Measurements from ENCODE around the gene NEDD9. TPM values are rescaled to one million over a fixed set of nuclear protein-coding genes. Genes with fewer than 3 reads are reported as not detected.

Gene NEDD9
- total RNA-seq, 1 experiment from 2014 or later: 10.6 TPM

DNA sequence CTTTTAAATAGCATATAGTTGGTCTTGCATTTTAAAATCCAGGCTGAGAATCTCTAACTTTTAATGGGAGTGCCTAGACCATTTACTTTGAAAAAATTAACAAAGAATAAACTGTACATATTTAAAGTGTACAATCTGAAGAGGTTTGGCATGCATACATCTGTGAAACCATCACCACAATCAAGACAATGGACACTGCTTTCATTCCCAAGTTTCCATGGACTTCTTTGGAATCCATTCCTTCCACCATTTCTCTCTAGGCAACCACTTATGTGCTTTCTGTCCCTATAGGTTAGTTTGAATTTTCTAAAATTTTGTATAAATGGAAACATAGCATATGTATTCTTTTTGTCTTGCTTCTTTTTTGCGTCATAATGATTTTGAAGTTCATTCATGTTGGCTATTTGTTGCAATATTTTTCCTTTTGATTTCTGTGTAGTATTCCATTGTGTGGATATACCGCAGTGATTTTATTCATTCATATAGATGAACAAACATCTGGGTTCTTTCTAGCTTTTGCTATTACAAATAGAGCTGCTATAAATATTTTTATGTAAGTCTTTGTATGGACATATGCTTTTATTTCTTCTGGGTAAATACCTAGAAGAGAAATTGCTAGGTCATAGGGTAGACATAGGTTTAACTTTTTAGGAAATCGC, 50.9 kb downstream of the NEDD9 start:
- DNase-seq (ENCODE audit: low read depth): no peak

- DNase-seq (ENCODE audit: low read depth): peak; percentile 57
Observed at GRCh38 chr6:11179419-11180202, 52.9 kb downstream of the NEDD9 start.

GRCh38 chr6:11179088-11179418, 53.4 kb downstream of the NEDD9 start:
- DNase-seq (ENCODE audit: low read depth): no peak

- no peak for DNase-seq (ENCODE audit: low read depth)
Observed at GRCh38 chr6:11177271-11177670, 55.2 kb downstream of the NEDD9 start.

DNA sequence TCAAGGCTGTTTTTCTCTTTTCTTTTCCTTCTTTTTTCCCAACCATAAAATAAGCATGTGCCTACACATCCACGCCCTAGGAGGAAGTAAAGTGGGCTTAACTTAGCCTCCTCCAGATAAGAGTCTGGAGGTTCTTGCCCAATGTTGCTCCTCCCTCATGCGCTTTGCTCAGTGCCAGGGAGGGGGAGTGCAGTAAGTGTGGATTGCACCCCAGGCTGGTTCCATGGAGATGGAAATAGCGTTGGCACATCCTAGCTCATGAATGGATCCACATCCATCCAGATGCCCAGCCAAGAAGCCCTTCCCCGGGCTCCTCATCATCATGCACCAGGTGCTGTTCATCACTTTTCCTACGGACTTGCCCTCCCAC, 58.2 kb downstream of the NEDD9 start:
- DNase-seq (ENCODE audit: low read depth): no peak

- DNase-seq (ENCODE audit: low read depth): peak; percentile 46
Observed at GRCh38 chr6:11172501-11173327, 59.8 kb downstream of the NEDD9 start.

DNA sequence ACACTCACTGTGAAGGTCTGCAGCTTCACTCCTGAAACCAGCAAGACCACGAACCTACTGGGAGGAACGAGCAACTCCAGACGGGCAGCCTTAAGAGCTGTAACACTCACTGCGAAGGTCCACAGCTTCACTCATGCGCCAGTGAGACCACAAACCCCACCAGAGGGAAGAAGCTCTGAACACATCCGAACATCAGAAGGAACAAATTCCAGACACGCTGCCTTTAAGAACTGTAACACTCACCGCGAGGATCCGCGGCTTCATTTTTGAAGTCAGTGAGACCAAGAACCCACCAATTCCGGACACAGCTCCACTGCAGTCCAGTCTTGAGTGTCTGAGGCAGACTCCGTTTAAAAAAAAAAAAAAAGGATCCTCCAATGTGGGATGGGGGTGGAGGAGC, 60.5 kb downstream of the NEDD9 start:
- no peak for DNase-seq (ENCODE audit: low read depth)

DNA sequence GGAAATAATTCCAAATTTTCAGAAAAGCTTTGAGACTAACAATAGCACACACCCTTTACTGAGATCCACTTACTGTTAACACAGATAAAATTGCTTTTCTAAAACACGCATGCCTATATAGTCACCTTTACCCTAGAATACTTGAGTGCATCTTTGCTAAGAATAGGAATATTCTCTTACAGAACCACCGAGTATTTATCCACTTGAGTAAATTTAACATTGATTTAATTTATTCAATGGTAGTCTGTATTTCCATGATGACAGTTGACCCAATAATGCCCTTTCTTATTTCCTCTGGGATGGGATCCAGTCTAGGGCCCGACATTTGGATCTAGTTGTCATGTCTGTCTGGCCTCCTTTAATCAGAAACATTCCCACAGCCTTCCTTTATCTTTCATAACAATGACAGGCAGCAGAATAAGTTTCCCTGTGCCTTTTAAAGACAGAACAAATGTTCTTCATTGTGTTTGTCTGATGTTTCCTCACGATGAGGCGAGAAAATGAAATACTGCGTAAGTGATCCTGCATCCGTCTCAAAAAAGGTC, 64.3 kb downstream of the NEDD9 start:
- no peak for DNase-seq (ENCODE audit: low read depth)

GRCh38 chr6:11166948-11167347, 65.5 kb downstream of the NEDD9 start:
- DNase-seq (ENCODE audit: low read depth): no peak

DNA sequence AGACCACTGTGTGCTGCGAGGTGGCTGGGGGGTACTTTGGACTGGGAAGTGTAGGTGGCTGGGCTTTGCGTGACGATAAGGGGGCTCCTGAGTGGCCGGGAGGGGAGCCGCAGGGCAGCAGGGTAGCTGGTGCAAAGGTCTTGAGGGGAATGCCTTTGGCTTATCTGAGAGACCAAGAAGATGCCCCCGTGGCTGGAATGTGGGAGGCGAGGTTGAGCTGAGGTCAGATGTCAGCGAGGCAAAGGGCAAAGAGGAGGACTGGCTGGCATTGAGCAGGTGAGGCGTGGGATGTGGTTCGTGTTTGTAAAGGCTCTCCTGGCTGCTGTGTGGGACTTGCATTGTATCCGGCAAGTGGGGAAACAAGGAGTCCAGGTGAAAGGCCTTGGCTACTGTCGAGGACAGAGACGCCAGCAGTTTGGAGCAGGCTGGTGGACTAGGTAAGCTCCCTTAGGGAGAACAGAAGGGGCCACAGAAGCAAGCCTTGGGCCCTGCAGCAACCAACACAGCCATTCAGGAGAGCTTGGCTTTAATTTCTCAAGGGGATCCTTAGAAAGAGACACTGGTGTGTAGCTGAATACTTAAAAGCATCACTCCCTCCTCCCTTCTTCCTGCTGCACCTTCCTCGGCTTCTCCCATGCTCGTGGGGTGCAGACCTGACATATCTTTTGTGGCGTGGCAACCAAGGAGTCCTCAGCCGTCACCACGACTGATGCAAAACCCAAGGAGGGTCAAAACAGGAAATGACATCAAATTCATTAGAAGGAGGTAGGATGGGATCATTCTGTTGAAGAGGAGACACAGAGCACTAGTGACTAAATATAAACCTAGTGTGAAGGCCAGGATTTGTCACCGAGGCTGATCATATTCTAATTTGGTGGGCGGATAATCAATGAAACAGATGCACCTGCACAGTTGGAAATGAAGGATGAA, 67.5 kb downstream of the NEDD9 start:
- no peak for DNase-seq (ENCODE audit: low read depth)

GRCh38 chr6:11163932-11164331, 68.5 kb downstream of the NEDD9 start:
- DNase-seq (ENCODE audit: low read depth): no peak

GRCh38 chr6:11162262-11162661, 70.2 kb downstream of the NEDD9 start:
- DNase-seq (ENCODE audit: low read depth): no peak

DNA sequence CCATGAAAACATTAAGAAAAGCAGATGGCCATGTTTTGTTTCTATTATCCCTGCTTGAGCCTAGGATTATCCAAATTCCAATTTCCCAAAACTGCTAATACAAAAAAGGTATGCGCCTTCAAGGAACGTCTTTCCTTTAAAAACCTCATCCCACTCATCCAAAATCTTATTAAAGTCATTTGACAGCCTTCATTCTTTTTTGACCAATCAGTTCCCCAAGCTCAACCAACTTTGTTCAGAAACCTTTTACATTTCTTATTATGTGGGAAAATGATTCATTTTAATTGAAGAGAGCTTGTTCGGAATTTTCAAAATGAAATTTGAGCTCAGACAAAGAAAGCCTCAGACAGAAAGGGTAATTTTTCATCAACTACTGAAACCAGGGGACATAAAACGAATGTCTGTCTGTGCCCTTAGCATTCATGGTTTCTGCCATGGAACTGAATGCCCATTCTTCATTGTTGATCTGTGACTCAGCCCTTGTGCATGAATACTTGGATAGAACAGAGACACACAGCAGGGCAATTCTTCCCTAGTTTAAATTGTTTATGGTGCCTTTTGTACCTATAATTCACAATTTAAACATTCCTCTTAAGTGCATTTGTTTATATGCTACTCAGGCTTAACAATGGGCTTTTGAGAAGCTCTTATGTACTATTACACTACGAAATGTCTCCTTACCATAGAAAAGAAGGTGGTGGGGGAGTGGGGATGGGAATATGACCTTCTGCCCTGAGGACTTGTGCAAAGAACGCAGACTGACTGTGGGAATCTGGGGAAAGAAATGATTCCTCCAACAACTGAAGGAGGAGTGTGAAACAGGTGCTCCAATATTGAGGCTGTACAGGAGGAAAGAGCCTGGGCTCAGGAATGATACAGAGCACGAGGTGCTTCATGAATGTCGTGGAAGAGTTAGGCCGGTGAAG, 71.2 kb downstream of the NEDD9 start:
- DNase-seq (ENCODE audit: low read depth): peak; percentile 59

DNA sequence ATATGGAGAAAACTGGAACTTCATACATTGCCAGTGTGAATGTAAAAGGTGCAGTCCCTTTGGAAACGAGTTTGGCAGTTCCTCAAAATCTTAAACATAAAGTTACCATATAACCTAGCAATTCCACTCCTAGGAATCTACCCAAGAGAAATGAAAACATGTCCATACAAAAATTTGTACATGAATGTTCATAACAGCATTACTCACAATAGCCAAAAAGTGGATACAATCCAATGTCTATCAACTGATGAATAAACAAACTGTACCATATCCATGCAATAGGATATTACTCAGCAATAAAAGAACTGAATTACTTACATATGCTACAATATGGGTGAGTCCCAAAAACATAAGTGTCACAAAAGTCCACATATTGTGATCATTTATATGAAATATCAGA, 72.3 kb downstream of the NEDD9 start:
- no peak for DNase-seq (ENCODE audit: low read depth)

DNA sequence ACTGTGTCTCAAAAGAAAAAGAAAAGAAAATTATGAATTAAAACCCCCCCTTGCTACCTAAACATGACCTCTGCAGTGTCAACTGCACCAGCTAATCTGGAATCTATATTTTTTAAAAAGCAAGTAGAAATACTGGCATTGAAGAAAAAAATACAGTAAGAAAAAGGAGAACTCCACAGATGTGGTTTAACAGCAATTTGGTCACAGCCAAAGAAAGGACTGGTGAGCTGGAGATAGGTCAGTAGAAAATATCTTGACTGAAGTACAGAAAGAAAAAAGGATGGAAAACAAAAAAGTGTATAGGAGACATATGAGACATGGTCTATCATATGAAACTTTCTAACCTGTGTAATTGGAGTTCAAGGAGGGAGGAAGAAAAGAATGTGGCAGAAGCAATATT, 76.9 kb downstream of the NEDD9 start:
- DNase-seq (ENCODE audit: low read depth): no peak

DNA sequence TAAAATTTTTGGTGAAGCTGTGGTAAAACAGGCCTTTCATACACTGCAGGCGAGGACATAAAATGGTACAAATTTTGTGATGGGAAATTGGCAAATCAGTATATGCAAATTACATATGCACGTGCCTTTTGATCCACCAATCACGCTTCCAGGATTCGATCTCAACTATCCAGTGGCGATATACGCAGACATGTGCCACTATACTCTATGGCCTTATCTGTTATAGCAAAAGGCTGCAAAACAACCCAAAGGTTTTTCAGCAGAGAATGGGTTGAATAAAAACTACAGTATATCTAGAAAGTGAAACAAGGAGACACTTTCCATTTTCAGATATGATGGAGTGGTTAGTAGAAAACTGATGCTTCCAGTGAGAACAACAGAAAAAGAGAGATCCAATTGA, 79.0 kb downstream of the NEDD9 start:
- no peak for DNase-seq (ENCODE audit: low read depth)

DNA sequence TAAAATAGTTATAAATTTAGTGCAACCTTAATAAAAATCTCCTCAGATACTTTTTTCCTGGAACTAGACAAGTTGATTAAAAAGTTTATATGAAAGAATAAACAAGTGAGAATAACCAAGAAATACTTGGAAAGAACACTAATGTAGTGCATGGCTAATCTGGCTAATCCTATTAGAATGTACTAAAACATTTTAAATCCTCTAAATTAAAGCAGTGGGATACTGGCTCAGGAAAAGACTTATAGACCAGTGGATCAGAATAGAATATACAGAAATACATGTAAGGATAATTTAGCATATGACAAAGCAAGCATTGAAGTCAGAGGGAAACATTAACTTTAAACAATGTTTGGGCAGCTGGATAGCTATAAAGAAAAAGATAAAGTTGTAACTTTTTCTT, 79.9 kb downstream of the NEDD9 start:
- DNase-seq (ENCODE audit: low read depth): no peak

- DNase-seq (ENCODE audit: low read depth): no peak
Observed at GRCh38 chr6:11151488-11151887, 81.0 kb downstream of the NEDD9 start.

DNA sequence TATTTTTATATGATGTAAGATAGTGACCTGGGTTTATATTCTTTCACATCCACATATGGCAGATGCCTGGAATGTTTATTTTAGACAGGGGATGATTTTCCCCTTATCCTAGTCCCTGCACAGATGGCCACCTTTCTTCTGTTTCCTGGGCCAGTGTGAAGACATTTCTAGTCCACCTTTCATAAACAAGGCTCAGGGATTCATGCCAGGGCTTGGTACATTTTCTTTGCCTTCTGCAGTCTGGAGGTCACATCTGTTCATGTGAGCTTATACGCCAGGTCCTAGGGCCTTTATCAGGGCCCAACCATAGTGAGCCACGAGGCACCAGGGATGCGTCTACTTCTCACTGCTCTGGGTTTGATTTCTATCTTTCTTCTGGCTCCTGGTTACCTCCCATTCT, 82.9 kb downstream of the NEDD9 start:
- no peak for DNase-seq (ENCODE audit: low read depth)
